SK-N-SH (cell line): ENCODE data around the gene PTN. TPM values are rescaled to one million over a fixed set of nuclear protein-coding genes. Genes with fewer than 3 reads are reported as not detected.

Source experiments
- CTCF ChIA-PET: fragments of 300-600, 350-600 bp; formaldehyde crosslinking; extraction: SDS; loops from one replicate; lab custom pipeline; 2021; lab: Yijun Ruan, JAX
- POLR2A ChIA-PET: fragments of 350-600 bp; sonication (Branson Sonifier 250); formaldehyde crosslinking; extraction: SDS; loops from one replicate; lab custom pipeline; 2020; ENCODE audit warnings: antibody characterized with exemption, inconsistent platforms; lab: Yijun Ruan, JAX
- DNase-seq: peaks from one replicate; pipeline ENCODE4 v3.0.0; 2012
- H2AFZ ChIP-seq: fragments of 200-600 bp; sonication (generic); 2 replicates; pipeline ENCODE4 v1.8.1; 2016; ENCODE audit warnings: antibody characterized with exemption, mild to moderate bottlenecking, low read depth
- H3F3A ChIP-seq: fragments of 200-600 bp; sonication (generic); replicated peaks from 2 replicates; pipeline ENCODE3; 2016; ENCODE audit warnings: antibody characterized with exemption, mild to moderate bottlenecking; ENCODE audit not compliant: insufficient read depth
- H3K27ac ChIP-seq, 2 experiments: fragments of 200-500 bp in 1 of 2; fragments of 200-600 bp in 1 of 2; sonication (Bioruptor generic) in 1 of 2; sonication (generic), shearing (Covaris generic) in 1 of 2; 2 replicates each; pipeline versions ENCODE4 v1.5.1 to v1.6.1; 2014 to 2016; ENCODE audit warnings: low read depth in 2 of 2, inconsistent platforms in 1 of 2, low read length in 1 of 2, mild to moderate bottlenecking in 1 of 2, mixed read lengths in 1 of 2
- H3K27me3 ChIP-seq: fragments of 200-600 bp; sonication (generic), shearing (Covaris generic); 2 replicates; pipeline ENCODE4 v1.6.1; 2016; ENCODE audit warnings: mixed run types; ENCODE audit not compliant: insufficient read depth
- H3K36me3 ChIP-seq, 2 experiments: fragments of 200-500 bp in 1 of 2; fragments of 200-600 bp in 1 of 2; sonication (Bioruptor generic) in 1 of 2; sonication (generic) in 1 of 2; replicated peaks in 1 of 2; 2 replicates each; pipeline versions ENCODE3 to v1.5.1; 2014 to 2016; ENCODE audit warnings: low read length in 1 of 2, mild to moderate bottlenecking in 1 of 2; ENCODE audit not compliant: insufficient read depth in 2 of 2, control insufficient read depth in 1 of 2
- H3K4me1 ChIP-seq, 2 experiments: fragments of 200-500 bp in 1 of 2; fragments of 200-600 bp in 1 of 2; sonication (Bioruptor generic) in 1 of 2; sonication (generic), shearing (Covaris generic) in 1 of 2; 2 replicates each; pipeline versions ENCODE4 v1.5.1 to v1.6.1; 2014 to 2016; ENCODE audit warnings: low read depth in 1 of 2, low read length in 1 of 2, mixed run types in 1 of 2; ENCODE audit not compliant: insufficient read depth in 2 of 2, control insufficient read depth in 1 of 2
- H3K4me2 ChIP-seq: fragments of 200-600 bp; sonication (generic), shearing (Covaris generic); 2 replicates; pipeline ENCODE4 v1.6.1; 2017; ENCODE audit warnings: mixed run types
- H3K4me3 ChIP-seq, 2 experiments: fragments of 200-500 bp in 1 of 2; fragments of 200-600 bp in 1 of 2; sonication (Bioruptor generic) in 1 of 2; sonication (generic), shearing (Covaris generic) in 1 of 2; 2 replicates each; pipeline versions ENCODE4 v1.5.1 to v1.8.1; 2014 to 2016; ENCODE audit warnings: low read depth in 2 of 2, inconsistent platforms in 1 of 2, low read length in 1 of 2, mild to moderate bottlenecking in 1 of 2, mixed read lengths in 1 of 2, moderate library complexity in 1 of 2
- H3K79me2 ChIP-seq: fragments of 200-600 bp; sonication (generic); 2 replicates; pipeline ENCODE4 v1.8.1; 2017; ENCODE audit warnings: mild to moderate bottlenecking; ENCODE audit not compliant: insufficient read depth
- H3K9ac ChIP-seq: fragments of 200-600 bp; sonication (generic); 2 replicates; pipeline ENCODE4 v1.6.1; 2017; ENCODE audit warnings: mixed run types
- H3K9me2 ChIP-seq: fragments of 200-600 bp; sonication (generic); 2 replicates; pipeline ENCODE4 v1.6.1; 2017; ENCODE audit warnings: mixed run types
- H3K9me3 ChIP-seq: fragments of 200-600 bp; sonication (generic); 2 replicates; pipeline ENCODE4 v1.6.1; 2017; ENCODE audit warnings: mixed run types, mild to moderate bottlenecking, moderate library complexity
- H4K20me1 ChIP-seq: fragments of 200-600 bp; sonication (generic); 2 replicates; pipeline ENCODE4 v1.6.1; 2017; ENCODE audit warnings: mild to moderate bottlenecking, mixed run types; ENCODE audit not compliant: insufficient read depth
- CHD2 ChIP-seq: fragments of 150-350 bp; IDR thresholded peaks from 2 replicates; pipeline ENCODE4 v1.6.1; 2018; ENCODE audit warnings: low read length; ENCODE audit not compliant: partially characterized antibody
- CTCF ChIP-seq: fragments of 200-600 bp; sonication (generic); IDR thresholded peaks from 2 replicates; pipeline ENCODE4 v1.6.1; 2017; ENCODE audit warnings: antibody characterized with exemption, mild to moderate bottlenecking, moderate library complexity
- EP300 ChIP-seq, 2 experiments: IDR thresholded peaks; 2 replicates each; pipeline versions ENCODE4 v1.4.0 to v1.6.1; 2012; ENCODE audit warnings: borderline replicate concordance in 1 of 2, low read depth in 1 of 2, low read length in 1 of 2
- EZH2phosphoT487 ChIP-seq: fragments of 200-600 bp; sonication (generic); IDR thresholded peaks from 2 replicates; pipeline ENCODE4 v1.6.1; 2017; ENCODE audit warnings: low read depth, mixed run types, mild to moderate bottlenecking, antibody characterized with exemption, moderate library complexity, borderline replicate concordance
- FOXJ3 ChIP-seq: sonication (generic); formaldehyde crosslinking; IDR thresholded peaks from 2 replicates; pipeline ENCODE4 v1.5.1; 2020; ENCODE audit warnings: mild to moderate bottlenecking, missing genetic modification reagents
- FOXM1 ChIP-seq: IDR thresholded peaks from 2 replicates; pipeline ENCODE4 v1.4.0; 2012; ENCODE audit warnings: low read depth, mild to moderate bottlenecking
- GABPA ChIP-seq: IDR thresholded peaks from 2 replicates; pipeline ENCODE4 v1.4.0; 2012; ENCODE audit warnings: low read depth, mild to moderate bottlenecking
- MAX ChIP-seq: IDR thresholded peaks from 2 replicates; pipeline ENCODE4 v1.4.0; 2012; ENCODE audit warnings: low read depth
- MEF2A ChIP-seq: IDR thresholded peaks from 2 replicates; pipeline ENCODE4 v1.4.0; 2012; ENCODE audit warnings: low read depth, borderline replicate concordance
- NRF1 ChIP-seq: IDR thresholded peaks from 2 replicates; pipeline ENCODE4 v1.6.1; 2012; ENCODE audit warnings: low read depth, mild to moderate bottlenecking, low read length
- POLR2AphosphoS5 ChIP-seq: IDR thresholded peaks from 2 replicates; pipeline ENCODE4 v1.6.1; 2012; ENCODE audit warnings: low read depth, low read length
- REST ChIP-seq: IDR thresholded peaks from 2 replicates; pipeline ENCODE4 v1.6.1; 2012; ENCODE audit warnings: mild to moderate bottlenecking, low read depth, low read length, moderate library complexity
- RXRA ChIP-seq: IDR thresholded peaks from 2 replicates; pipeline ENCODE4 v1.4.0; 2012; ENCODE audit warnings: low read depth, mild to moderate bottlenecking, borderline replicate concordance
- SMC3 ChIP-seq: IDR thresholded peaks from 2 replicates; pipeline ENCODE4 v1.6.1; 2012; ENCODE audit warnings: low read depth, low read length, improper control_type of control experiment
- USF2 ChIP-seq: fragments of 150-350 bp; IDR thresholded peaks from 2 replicates; pipeline ENCODE4 v1.6.1; 2017; ENCODE audit warnings: antibody characterized with exemption, low read length, low read depth, borderline replicate concordance
- WGBS: methylation state at CpG from one replicate; pipeline ENCODE4 v1.1.6; 2017; ENCODE audit warnings: low lambda C conversion rate; 5-methylcytosine and 5-hydroxymethylcytosine counted together
- polyA plus RNA-seq, 3 experiments: library from polyadenylated mRNA; depleted of rRNA; stranded (reverse); fragments of >200 nt; gene quantifications; 2 replicates each; pipeline ENCODE4 v1.2.3, GENCODE V29; 2012
- TF ChIP-seq, protein P1 (sequence below): fragments of 150-350 bp; IDR thresholded peaks from 2 replicates; pipeline ENCODE4 v1.6.1; 2016; ENCODE audit warnings: mild to moderate bottlenecking, low read depth, low read length

The PTN gene
- polyA plus RNA-seq, 1 of the 3 experiments (the other 2 are of a cell fraction), result 23.7 TPM

DNA sequence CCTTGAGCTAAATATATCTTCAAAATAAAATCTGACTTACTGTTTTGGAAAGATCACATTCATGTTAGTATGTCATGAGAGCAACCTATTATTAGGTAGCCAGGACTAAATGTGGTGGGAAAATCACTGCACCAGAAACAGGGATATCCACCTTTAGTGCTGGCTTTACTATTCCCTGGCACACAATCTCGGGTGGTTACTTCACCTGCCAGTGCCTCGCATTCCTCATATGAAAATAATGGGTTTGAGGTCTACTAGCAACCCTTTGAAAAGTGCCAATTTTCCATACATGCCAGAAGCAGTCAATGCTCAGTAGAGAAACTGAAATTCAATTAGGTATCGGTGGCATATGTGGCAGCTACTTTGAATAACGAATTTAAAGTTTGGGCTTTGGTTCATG, 36.8 kb downstream of the PTN start:
- no peaks in the 10 kb centered on the region for H3F3A ChIP-seq
- H3K9ac ChIP-seq, result no peak overlapping the region
- no peaks in the 10 kb centered on the region for H3K27me3 ChIP-seq
- ChIA-PET CTCF (interaction anchor here (0.6 kb wide), 1 partner anchor 14 kb away, joined by 3 read pairs; no protein-coding TSS in a partner anchor), POLR2A (no interaction called here)
- H3K79me2 ChIP-seq, result no peaks in the 10 kb centered on the region
- WGBS, result 73% methylated on average over 4 of the region's 4 CpGs
- H4K20me1 ChIP-seq, result no peaks in the 10 kb centered on the region
- no peaks in the 10 kb centered on the region for H3K36me3 ChIP-seq
- peaks cover 0 to 8% of the 10 kb centered on the region in 2 experiments; a peak in 2 of 4 replicates for H3K4me1 ChIP-seq
- H3K9me2 ChIP-seq, result no peaks in the 10 kb centered on the region
- H3K27ac ChIP-seq, result no peak overlapping the region
- no peaks in the 10 kb centered on the region for H3K9me3 ChIP-seq
- no peak overlapping the region for H2AFZ ChIP-seq
- TF ChIP-seq USF2 (no peak), EP300 (IDR thresholded peaks at IDR 0.05; ENCODE audit: borderline replicate concordance in 1 of 2, low read depth in 1 of 2, low read length in 1 of 2) (no peak), SMC3 (no peak), RXRA (no peak), CHD2 (no peak)
- H3K4me2 ChIP-seq, result no peak overlapping the region
- no peak for DNase-seq
- H3K4me3 ChIP-seq, result no peak overlapping the region

GRCh38 chr7:137305901-137306621, 37.5 kb downstream of the PTN start:
- Histone ChIP-seq H3K4me1 (peaks cover 0 to 8% of the 10 kb centered on the region in 2 experiments; a peak in 2 of 4 replicates), H3K9me3 (no peaks in the 10 kb centered on the region), H3K79me2 (no peaks in the 10 kb centered on the region), H3F3A (no peaks in the 10 kb centered on the region), H3K9ac (no peak overlapping the region), H3K9me2 (no peaks in the 10 kb centered on the region), H4K20me1 (no peaks in the 10 kb centered on the region), H3K27ac (no peak overlapping the region), H3K36me3 (no peaks in the 10 kb centered on the region), H3K4me3 (no peak overlapping the region), H2AFZ (no peak overlapping the region), H3K27me3 (no peaks in the 10 kb centered on the region), H3K4me2 (no peak overlapping the region)
- ChIA-PET POLR2A (no interaction called here), CTCF (interaction anchor here (1.0 to 1.3 kb wide), 2 partner anchors 16 to 18 kb away, joined by 3 to 4 read pairs; no protein-coding TSS in a partner anchor)
- DNase-seq, result no peak
- 55% methylated on average over 6 of the region's 6 CpGs for WGBS
- TF ChIP-seq FOXM1 (no peak), FOXJ3 (CRISPR knock-in tag) (no peak), MAX (no peak), CTCF (no peak), EP300 (IDR thresholded peaks at IDR 0.05; ENCODE audit: borderline replicate concordance in 1 of 2, low read depth in 1 of 2, low read length in 1 of 2) (no peak), CHD2 (no peak), REST (no peak), MEF2A (no peak), NRF1 (no peak), RXRA (no peak), EZH2phosphoT487 (no peak), USF2 (no peak), POLR2AphosphoS5 (no peak), GABPA (no peak)
- TF ChIP-seq, protein P1, sequence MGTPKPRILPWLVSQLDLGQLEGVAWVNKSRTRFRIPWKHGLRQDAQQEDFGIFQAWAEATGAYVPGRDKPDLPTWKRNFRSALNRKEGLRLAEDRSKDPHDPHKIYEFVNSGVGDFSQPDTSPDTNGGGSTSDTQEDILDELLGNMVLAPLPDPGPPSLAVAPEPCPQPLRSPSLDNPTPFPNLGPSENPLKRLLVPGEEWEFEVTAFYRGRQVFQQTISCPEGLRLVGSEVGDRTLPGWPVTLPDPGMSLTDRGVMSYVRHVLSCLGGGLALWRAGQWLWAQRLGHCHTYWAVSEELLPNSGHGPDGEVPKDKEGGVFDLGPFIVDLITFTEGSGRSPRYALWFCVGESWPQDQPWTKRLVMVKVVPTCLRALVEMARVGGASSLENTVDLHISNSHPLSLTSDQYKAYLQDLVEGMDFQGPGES, result no peak
